HUES48 (cell line): ENCODE data around the gene CSF1.

Experiments used
- H3K27ac ChIP-seq: one replicate; pipeline ENCODE4 v1.7.0; 2013; ENCODE audit warnings: low read depth, low read length, inconsistent platforms
- H3K27me3 ChIP-seq: 2 replicates; pipeline ENCODE4 v1.6.1; 2013; ENCODE audit warnings: mild to moderate bottlenecking, low read length; ENCODE audit not compliant: control insufficient read depth, insufficient read depth
- H3K36me3 ChIP-seq: 2 replicates; pipeline ENCODE4 v1.6.1; 2013; ENCODE audit warnings: low read length; ENCODE audit not compliant: control insufficient read depth, insufficient read depth
- H3K4me1 ChIP-seq: 2 replicates; pipeline ENCODE4 v1.6.1; 2013; ENCODE audit warnings: mild to moderate bottlenecking, low read length; ENCODE audit not compliant: control insufficient read depth, insufficient read depth
- H3K4me3 ChIP-seq: 2 replicates; pipeline ENCODE4 v1.5.1; 2013; ENCODE audit warnings: mild to moderate bottlenecking, low read depth, low read length
- H3K9ac ChIP-seq: 2 replicates; pipeline ENCODE4 v1.6.1; 2013; ENCODE audit warnings: mild to moderate bottlenecking, low read depth, low read length, moderate library complexity
- H3K9me3 ChIP-seq: 2 replicates; pipeline ENCODE4 v1.6.1; 2013; ENCODE audit warnings: low read length; ENCODE audit not compliant: control insufficient read depth, insufficient read depth

The CSF1 gene

DNA sequence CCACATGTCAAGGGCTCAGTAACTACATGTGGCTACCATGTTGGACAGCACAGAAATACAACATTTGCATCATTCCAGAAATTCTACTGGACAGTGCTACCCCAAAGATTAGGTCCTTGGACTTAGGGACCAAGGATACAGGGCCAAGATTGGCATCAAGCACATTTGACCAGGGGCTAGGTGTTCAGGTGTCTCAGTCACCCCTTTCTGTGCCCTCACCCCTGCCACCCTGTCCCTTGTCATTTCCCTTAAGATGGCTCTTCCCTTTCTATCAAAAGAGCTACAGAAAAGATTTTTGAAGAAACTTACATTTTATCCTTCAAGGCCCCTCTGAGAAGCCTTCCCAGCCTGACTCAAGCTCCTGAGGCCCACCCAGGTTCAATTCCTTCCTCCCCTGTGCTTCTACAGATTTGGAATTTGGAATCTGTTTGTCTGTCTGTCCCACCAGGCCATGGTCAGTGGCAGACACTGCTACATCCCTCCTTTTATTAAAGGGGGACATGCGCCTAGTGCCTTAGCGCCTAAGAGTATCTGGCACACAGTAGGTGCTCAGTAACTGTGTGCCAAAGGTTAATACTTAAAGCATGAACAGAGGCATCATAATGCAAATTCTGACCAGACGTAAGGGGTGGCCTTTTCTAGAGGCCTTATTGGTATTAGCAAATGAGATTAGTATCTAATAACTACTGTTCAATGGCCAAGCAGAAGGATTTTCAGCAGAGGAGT, 21.4 kb downstream of the CSF1 start:
- H3K36me3 ChIP-seq, result no peaks in the 10 kb centered on the region
- no peak overlapping the region for H3K4me3 ChIP-seq
- H3K4me1 ChIP-seq, result peaks cover 16% of the 10 kb centered on the region; the same call in 1 of the 2 replicates
- no peak overlapping the region for H3K9ac ChIP-seq
- no peaks in the 10 kb centered on the region for H3K27me3 ChIP-seq
- no peaks in the 10 kb centered on the region for H3K9me3 ChIP-seq
- no peak overlapping the region for H3K27ac ChIP-seq

DNA sequence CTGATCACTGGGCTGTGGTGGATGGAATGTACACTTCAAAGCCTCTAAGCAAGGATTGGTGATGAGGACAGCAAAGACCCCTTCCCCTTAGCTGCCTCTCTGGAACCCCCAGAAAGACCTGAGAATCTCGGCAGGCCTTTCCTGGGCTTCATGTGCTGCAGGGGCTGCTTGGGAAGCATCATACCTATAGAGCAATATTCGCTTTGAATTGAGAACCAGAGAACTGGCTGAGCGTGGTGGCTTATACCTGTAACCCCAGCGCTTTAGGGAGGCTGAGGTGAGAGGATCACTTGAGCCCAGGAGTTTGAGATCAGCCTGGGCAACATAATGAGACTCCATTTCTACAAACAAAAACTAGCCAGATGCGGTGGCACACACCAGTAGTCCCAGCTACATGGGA, 22.0 kb downstream of the CSF1 start:
- no peaks in the 10 kb centered on the region for H3K36me3 ChIP-seq
- 0 out of 2 replicates have a peak, but pooled peaks cover 2% of the 10 kb centered on the region for H3K9me3 ChIP-seq
- H3K4me1 ChIP-seq, result peaks cover 16% of the 10 kb centered on the region; the same call in 1 of the 2 replicates
- H3K27ac ChIP-seq, result no peak overlapping the region
- no peaks in the 10 kb centered on the region for H3K27me3 ChIP-seq
- H3K4me3 ChIP-seq, result no peak overlapping the region
- no peak overlapping the region for H3K9ac ChIP-seq

DNA sequence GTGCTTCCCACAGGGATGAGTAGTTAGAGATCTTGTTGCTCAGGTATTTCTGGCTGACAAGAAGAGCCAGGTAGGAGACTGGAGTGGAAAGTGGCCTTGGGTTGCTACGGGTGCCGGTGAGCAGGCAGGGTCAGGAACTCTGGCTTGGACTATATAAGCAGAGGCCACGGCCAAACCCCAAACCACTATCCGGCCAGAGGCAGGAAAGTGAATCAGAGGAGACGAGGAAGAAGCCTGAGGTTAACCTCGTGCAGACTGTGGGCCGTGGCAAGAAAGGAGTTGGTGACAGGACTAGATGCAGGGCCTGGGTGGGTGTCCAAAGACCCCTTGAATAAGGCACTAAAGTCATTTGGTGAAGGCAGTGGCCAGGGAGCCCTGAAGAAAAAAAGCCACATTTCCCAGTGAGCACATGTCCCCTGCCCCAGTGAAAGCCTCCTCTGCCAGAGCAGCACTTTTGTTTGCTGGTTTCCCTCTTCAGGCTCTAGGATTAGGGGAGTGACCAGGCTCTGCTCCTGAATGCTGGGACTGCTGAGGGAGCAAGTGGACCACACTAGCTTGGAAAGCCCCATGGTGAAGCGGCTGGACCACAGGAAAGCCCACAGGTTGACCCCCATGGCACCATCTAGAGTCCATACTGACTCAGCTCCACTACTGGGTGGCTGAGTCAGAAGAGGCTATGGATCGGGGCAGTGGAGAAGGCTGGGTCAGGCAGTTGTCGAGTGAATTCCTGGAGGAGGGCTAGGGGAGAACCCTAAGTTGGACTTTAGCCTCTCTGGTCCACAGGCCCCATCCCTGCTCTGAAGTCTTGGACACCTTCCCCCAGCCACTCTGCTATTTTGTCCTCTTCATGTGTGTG, 23.4 kb downstream of the CSF1 start:
- Histone ChIP-seq H3K36me3 (no peaks in the 10 kb centered on the region), H3K4me3 (no peak overlapping the region), H3K9ac (no peak overlapping the region), H3K4me1 (peaks cover 16% of the 10 kb centered on the region; the same call in 1 of the 2 replicates), H3K27me3 (no peaks in the 10 kb centered on the region), H3K27ac (no peak overlapping the region), H3K9me3 (0 out of 2 replicates have a peak, but pooled peaks cover 4% of the 10 kb centered on the region)

DNA sequence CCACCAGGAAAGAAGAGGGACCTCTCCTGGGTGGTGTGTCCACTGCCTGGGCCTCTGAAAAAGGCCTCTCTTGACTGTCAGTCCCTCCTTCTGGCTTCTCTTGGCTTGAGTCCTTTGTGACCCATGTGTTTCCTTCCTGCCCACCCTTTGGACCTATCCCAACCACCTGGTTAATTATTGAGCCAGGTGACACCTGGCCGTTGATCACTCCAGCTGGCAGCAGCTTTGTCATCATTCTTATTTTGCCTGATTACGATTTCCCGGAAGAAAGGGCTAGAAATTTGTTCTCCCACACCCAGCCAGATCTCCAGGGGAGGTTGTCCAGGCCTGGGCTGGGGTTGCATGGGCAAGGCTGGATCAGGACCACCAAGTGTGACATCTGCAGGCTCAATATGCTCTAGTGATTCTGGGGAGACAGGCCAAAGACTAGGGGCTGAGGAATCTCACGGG, 24.8 kb downstream of the CSF1 start:
- Histone ChIP-seq H3K36me3 (no peaks in the 10 kb centered on the region), H3K27me3 (no peaks in the 10 kb centered on the region), H3K4me1 (peaks cover 12% of the 10 kb centered on the region; the same call in 1 of the 2 replicates), H3K27ac (no peak overlapping the region), H3K9me3 (0 out of 2 replicates have a peak, but pooled peaks cover 4% of the 10 kb centered on the region), H3K4me3 (no peak overlapping the region), H3K9ac (no peak overlapping the region)

DNA sequence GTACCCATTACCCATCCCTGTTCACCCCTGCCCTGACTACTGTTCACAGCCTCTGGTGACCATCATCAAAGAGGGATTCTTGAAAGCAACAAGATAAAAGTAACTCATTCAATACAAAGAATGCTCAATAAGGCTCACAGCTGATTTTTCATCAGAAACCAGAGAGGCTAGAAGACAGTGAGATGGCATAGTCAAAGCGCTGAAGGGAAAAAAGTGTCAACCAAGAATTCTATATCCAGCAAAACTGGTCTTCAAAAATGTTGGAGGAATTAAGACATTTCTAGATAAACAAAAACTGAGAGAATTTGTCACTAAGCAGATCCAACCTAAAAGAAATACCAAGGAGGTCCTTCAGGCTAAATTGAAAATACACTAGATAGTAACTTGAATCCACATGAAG, 27.1 kb downstream of the CSF1 start:
- H3K9ac ChIP-seq, result no peak overlapping the region
- H3K27ac ChIP-seq, result no peak overlapping the region
- H3K4me3 ChIP-seq, result no peak overlapping the region
- 0 out of 2 replicates have a peak, but pooled peaks cover 4% of the 10 kb centered on the region for H3K9me3 ChIP-seq
- no peaks in the 10 kb centered on the region for H3K4me1 ChIP-seq
- H3K27me3 ChIP-seq, result no peaks in the 10 kb centered on the region
- H3K36me3 ChIP-seq, result no peaks in the 10 kb centered on the region

- no peaks in the 10 kb centered on the region for H3K36me3 ChIP-seq
- H3K27ac ChIP-seq, result no peak overlapping the region
These were observed 27.9 kb downstream of the CSF1 start for GRCh38 chr1:109938556-109938955.

GRCh38 chr1:109942434-109942833, 31.8 kb downstream of the CSF1 start:
- no peak overlapping the region for H3K9ac ChIP-seq
- no peak overlapping the region for H3K27ac ChIP-seq
- no peaks in the 10 kb centered on the region for H3K27me3 ChIP-seq
- 0 out of 2 replicates have a peak, but pooled peaks cover 4% of the 10 kb centered on the region for H3K9me3 ChIP-seq
- H3K4me3 ChIP-seq, result no peak overlapping the region
- no peaks in the 10 kb centered on the region for H3K36me3 ChIP-seq
- H3K4me1 ChIP-seq, result peaks cover under 1% of the 10 kb centered on the region; the same call in 1 of the 2 replicates

More at GRCh38 chr1:109938556-109938955, 27.9 kb downstream of the CSF1 start:
- H3K27me3 ChIP-seq, result no peaks in the 10 kb centered on the region
- H3K9ac ChIP-seq, result no peak overlapping the region
- H3K9me3 ChIP-seq, result 0 out of 2 replicates have a peak, but pooled peaks cover 4% of the 10 kb centered on the region
- no peak overlapping the region for H3K4me3 ChIP-seq
- H3K4me1 ChIP-seq, result no peaks in the 10 kb centered on the region

DNA sequence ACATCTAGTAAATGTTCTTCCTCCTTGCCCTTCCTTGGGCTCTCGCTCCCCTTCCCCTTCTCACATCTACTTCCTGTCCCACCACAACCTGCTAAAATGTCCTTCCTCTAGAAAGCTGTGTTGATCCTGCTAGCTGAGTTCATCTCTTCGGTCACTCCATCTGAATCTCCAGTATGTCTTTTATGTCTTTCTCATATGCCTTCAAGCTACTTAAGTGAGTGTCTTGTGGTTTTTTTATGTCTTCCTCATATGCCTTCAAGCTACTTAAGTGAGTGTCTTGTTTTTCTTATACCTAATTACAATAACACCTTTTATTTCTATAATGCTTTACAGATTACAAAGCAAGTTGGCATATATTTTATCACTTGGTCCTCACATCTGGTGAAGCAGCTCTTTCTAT, 33.9 kb downstream of the CSF1 start:
- H3K9me3 ChIP-seq, result no peaks in the 10 kb centered on the region
- H3K4me3 ChIP-seq, result no peak overlapping the region
- H3K27ac ChIP-seq, result no peak overlapping the region
- no peaks in the 10 kb centered on the region for H3K36me3 ChIP-seq
- peaks cover 6% of the 10 kb centered on the region for H3K4me1 ChIP-seq
- H3K27me3 ChIP-seq, result no peaks in the 10 kb centered on the region
- no peak overlapping the region for H3K9ac ChIP-seq

DNA sequence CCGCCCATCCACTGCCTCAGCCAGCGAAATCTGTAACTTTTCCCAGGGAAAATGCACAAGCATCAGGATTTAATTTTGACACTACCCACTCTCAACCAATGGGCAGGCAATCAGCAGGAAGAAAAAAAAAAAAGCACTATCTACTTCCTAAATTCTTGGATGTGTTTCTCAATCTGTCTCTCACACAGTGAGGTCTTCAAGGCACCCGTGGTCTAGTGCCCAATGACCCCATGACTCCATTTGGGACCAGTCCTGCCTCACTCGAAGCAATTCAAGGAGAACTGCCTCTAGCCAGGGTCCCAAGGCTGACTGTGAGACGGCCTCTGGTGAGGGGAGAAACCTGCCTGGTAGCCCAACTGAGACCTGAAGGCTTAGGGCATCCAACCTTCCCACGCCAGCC, 35.9 kb downstream of the CSF1 start:
- H3K4me1 ChIP-seq, result peaks cover 6% of the 10 kb centered on the region
- no peaks in the 10 kb centered on the region for H3K9me3 ChIP-seq
- H3K4me3 ChIP-seq, result no peak overlapping the region
- H3K27ac ChIP-seq, result no peak overlapping the region
- H3K9ac ChIP-seq, result no peak overlapping the region
- no peaks in the 10 kb centered on the region for H3K27me3 ChIP-seq
- H3K36me3 ChIP-seq, result no peaks in the 10 kb centered on the region

DNA sequence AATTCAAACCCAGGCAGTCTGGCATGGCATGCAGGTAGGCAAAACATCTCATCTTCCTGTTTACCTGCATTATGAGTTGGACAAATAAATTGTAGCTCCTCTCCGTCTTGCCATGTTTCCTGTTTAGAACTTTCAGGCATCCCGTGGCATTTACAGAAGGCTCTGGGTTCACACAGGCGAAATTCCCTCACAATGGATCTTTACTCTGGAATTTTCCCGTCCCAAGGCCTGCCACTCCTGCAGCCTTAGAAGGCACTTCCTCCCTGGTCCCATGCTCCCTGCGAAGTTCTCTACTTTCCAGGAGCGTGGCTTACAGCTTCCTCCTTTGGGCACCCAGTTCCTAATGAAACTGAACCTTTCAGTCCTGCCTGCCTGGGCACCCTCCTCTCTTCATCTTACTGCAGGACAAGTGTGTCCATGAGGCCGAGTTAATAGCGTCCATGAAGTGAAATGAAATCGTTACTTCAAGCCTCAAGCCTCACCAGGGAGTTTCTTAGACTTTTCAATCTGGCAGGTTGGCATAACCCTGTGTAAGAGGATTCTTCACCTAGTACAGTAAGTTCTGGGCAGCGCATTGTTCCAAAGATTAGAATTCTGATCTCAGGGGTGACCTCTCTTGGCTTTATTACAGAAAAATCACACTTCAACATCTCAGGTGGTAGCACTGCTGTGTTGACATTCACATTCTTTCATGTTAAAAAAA, 37.1 kb downstream of the CSF1 start:
- Histone ChIP-seq H3K27ac (no peak overlapping the region), H3K4me1 (peaks cover 6% of the 10 kb centered on the region), H3K36me3 (no peaks in the 10 kb centered on the region), H3K9ac (no peak overlapping the region), H3K4me3 (no peak overlapping the region), H3K9me3 (no peaks in the 10 kb centered on the region), H3K27me3 (no peaks in the 10 kb centered on the region)
